GM12891 (cell line): ENCODE results near the gene MUSK.

Experiments
- PAX5 ChIP-seq: IDR thresholded peaks from 2 replicates; pipeline ENCODE4 v1.6.1; 2011; ENCODE audit warnings: low read length, moderate library complexity, mild to moderate bottlenecking; ENCODE audit not compliant: insufficient read depth, severe bottlenecking
- POLR2A ChIP-seq: IDR thresholded peaks from 2 replicates; pipeline ENCODE4 v1.6.1; 2011; ENCODE audit warnings: low read depth, low read length, control low read depth
- POLR2AphosphoS5 ChIP-seq: IDR thresholded peaks from 2 replicates; pipeline ENCODE4 v1.6.1; 2011; ENCODE audit warnings: low read depth, low read length, control low read depth
- POU2F2 ChIP-seq: IDR thresholded peaks from 2 replicates; pipeline ENCODE4 v1.6.1; 2011; ENCODE audit warnings: low read depth, mild to moderate bottlenecking, control low read depth, low read length, moderate library complexity
- TAF1 ChIP-seq: IDR thresholded peaks from 2 replicates; pipeline ENCODE4 v1.6.1; 2011; ENCODE audit warnings: low read depth, low read length, control low read depth

- TF ChIP-seq POLR2A (no peak), TAF1 (no peak), POLR2AphosphoS5 (no peak), POU2F2 (no peak), PAX5 (no peak)
Measured at GRCh38 chr9:110777876-110778215, 109.3 kb downstream of the MUSK start.
